EH (cell line): ENCODE data around the gene MTHFD1L.
"Not testable (repeated sequence)": the region's sequence is repeated elsewhere in the genome, so short reads cannot be mapped to it uniquely, and the experiment has no call there.

Experiments
- DNase-seq: peaks from one replicate; pipeline ENCODE4 v3.0.0-alpha.2; 2015; ENCODE audit warnings: low read depth

The MTHFD1L gene

GRCh38 chr6:151123641-151124040 lies 258.1 kb downstream of the MTHFD1L start:
- DNase-seq = not testable (repeated sequence)

DNA sequence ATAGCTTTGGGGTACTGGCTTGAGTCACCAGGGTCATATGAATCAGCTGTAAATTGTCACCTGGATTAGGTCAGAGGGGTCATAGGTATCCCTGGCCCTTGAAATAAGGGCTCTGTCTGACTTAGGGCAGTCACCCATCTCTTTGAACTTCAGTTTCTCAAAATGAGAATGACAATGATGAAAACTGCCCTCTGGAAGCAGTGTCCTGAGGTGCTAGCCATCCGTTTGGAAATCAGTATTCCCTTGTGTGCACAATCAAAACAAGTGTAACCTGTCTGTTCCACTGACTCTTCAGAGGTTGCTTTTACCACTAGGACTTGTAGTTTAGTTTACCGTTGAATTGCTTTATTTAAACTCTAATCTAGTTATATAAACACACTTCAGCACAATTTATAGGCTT lies 259.7 kb downstream of the MTHFD1L start:
- not testable (repeated sequence) for DNase-seq

DNA sequence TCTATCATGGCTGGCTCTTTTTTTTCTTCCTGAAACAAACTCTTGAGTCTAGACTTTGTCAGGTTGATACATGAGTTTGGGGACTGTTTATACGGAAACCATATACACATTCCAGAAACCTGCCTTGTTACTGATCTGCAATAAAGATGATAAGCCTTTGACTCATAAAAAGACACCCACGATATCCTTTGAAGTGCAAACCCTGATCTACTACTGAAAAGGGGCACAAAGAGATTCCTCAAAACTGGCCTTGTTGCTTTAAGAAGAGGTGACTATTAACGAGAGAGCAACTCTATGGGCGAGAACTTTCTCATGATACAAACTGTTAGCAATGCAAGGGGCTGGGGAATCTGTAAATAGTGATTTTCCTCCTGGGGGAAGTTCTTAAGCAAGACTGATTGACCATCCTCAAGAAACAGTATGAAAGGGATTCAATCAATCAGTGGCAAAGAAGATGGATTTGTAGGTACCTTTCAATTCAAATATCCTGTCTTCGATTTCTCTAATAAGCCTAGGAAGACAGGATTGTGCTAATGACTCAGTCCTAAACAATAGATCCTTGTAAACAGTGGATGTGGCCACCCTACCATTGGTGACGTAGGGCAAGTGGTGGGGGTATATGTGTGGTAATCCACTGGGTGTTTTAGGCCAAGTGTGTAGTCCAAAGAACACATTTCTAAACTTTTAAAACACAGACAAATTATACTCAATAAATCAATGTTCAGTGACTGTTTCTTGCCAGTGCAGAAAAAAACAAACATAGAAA lies 260.3 kb downstream of the MTHFD1L start:
- not testable (repeated sequence) for DNase-seq

- DNase-seq = not testable (repeated sequence)
These were observed 260.9 kb downstream of the MTHFD1L start for GRCh38 chr6:151126417-151126724.

DNA sequence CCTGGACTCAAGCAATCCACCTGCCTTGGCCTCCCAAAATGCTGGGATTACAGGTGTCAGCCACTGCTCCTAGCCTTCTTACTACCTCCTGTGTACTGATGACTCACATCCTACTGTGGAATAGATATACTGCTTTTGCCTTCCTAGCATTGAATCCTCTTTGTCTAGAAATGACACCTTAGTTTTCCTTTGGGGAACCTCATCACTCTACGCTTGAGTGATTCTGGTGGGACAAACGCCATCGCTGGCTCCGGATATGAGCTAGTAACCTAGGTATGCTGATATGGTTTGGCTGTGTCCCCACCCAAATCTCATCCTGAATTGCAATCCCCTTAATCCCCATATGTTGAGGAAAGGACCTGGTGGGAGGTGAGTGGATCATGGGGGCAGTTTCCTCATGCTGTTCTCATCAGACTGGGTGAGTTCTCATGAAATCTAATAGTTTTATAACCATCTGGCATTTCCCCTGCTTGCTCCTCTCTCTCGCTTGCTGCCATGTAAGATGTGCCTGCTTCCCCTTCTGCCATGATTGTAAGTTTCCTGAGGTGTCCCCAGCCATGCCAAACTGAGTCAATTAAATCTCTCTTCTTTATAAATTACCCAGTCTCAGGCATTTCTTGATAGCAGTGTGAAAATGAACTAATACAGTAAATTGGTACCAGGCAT lies 261.8 kb downstream of the MTHFD1L start:
- not testable (repeated sequence) for DNase-seq

DNA sequence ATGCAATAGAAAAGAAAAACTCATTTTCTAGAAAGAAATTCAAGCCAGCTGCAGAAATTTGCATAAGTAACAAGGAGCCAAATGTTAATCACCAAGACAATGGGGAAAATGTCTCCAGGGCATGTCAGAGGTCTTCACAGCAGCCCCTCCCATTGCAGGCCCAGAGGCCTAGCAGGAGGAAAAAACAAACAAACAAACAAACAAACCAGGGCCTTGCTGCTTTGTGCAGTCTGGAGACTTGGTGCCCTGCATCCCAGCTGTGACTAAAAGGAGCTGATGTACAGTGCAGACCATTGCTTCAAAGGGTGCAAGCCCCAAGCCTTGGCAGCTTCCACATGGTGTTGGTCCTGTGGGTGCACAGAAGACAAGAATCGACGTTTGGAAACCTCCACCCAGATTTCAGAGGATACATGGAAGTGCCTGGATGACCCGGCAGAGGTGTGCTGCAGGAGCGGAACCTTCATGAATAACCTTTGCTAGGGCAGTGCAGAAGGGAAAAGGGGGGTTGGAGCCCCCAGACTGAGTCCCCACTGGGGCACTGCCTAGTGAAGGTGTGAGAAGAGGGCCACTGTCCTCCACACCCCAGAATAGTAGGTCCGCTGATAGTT lies 263.4 kb downstream of the MTHFD1L start:
- no peak for DNase-seq

DNA sequence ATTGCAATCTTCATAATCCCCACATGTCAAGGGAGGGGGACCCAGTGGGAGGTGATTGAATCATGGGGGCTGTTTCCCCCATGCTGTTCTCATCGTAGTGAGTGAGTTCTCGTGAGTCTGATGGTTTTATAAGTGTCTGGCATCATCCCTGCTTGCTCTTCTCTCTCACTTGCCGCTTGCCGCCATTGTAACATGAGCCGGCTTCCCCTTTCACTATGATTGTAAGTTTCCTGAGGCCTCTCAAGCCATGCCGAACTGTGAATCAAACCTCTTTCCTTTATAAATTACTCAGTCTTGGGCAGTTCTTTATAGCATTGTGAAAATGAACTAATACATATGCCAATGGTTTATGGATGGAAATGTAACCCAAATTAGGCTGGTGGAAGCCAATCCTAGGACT lies 264.8 kb downstream of the MTHFD1L start:
- no peak for DNase-seq

DNA sequence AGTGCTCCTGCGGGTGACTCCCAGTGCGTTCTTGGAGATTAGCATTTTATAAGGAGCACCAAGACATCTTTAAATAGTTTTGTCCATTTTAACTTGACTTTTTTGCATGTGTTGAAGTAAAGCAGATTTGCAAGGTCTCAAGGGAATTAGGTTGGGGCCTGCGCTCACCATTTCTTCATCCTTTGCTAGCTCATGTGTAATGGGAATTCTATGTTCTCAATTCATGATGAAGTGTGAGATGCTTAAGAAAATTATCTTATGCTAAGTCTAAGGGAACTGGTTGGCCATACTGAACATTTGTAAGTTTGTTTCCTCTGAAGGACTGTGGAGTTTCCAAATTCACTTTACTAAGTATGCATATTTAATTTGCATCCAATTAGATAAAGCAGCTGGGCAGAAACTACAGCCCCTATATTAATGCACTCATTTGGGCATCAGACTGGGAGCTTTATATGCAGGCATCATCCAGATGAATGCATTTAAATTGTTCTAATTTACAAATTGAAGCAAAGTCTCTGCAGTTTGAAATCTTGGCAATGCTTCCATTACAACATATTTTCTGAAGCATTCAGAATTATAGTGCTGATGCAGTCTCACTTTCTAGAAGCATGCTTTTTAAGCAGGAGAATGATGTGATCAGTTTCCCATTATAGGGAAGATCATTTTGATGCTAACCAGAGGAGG lies 266.0 kb downstream of the MTHFD1L start:
- DNase-seq = no peak

- no peak for DNase-seq
These were observed 270.7 kb downstream of the MTHFD1L start for GRCh38 chr6:151136141-151136755.

DNA sequence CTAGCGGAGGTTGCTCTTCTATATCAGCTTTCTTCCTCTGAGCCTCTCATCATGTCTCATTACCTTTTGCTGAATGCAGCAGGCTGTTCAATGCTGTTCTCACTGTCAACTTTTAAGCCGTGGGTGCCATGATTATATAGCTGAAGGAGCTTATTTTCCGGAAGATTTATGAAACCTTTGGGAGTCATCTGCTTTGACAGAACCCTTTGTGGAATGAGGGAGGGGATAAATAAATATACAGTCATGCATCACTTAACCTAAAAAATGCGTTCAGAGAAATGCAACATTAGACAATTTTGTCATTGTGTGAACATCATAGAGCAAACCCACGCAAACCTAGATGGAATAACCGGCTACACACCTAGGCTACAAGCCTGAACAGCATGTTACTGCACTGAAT lies 272.0 kb downstream of the MTHFD1L start:
- no peak for DNase-seq

DNA sequence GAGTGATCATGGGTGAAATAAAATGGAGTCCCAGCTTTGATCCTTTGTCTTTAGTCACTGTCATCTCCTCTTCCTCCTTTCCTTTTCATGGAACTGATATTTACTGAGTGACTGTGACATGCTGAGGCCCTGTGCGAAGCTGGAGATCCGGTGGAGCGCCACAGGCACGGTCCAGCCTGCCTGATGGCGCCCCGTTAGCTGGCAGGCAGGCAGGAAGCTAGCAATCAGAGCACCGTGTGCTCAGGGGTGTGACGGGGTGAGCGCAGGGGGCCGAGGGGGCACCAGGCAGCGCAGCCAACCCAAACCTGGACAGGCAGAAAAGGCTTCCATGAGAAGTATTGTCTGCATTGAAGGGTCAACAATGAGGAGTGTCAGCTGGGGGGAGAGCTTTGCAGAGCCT lies 274.0 kb downstream of the MTHFD1L start:
- no peak for DNase-seq

- DNase-seq = no peak
These were observed 275.3 kb downstream of the MTHFD1L start for GRCh38 chr6:151140767-151141166.

DNA sequence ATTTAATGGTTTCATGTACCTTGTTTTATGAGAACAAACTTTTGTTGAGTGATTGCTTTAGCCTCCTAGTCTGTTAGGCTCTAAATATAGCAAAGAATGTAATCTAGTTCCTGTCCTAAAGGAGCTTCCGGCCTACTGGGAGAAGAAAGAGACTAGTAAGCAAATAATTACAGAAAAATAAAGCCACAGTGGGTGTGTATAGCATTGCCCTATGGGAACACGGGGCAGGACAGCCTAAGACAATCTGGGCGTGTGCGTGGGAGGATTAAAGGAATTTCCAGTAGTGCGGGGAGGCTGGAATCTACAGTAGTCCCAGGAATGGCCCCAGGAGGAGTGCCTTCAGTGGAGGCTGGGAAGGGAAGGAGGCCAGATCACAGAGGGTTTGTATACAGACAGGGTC lies 276.2 kb downstream of the MTHFD1L start:
- DNase-seq = peak; percentile 78

DNA sequence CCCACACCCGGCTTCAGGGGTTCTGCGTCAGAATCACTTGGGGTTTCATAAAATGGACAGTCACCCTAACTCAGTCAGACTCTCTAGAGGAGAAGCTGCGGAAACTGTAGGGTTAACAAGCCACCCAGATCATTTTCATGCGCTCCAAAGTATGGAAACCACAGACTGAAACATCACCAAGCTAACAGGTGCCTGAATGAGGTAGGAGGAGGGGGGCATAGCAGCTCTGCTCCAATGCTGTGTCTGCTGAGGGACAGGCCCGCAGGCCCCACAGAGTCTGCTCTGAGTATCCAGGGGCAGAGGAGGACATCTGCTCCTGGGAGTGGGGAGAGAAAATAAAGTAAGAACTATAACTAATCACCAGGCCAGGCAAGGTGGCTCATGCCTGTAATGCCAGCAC lies 277.2 kb downstream of the MTHFD1L start:
- no peak for DNase-seq

- DNase-seq = no peak
These were observed 277.8 kb downstream of the MTHFD1L start for GRCh38 chr6:151143337-151143736.

GRCh38 chr6:151143806-151144205 lies 278.3 kb downstream of the MTHFD1L start:
- DNase-seq = no peak

GRCh38 chr6:151147118-151147832 lies 281.8 kb downstream of the MTHFD1L start:
- no peak for DNase-seq

GRCh38 chr6:151148111-151148510 lies 282.6 kb downstream of the MTHFD1L start:
- DNase-seq = peak; percentile 70

DNA sequence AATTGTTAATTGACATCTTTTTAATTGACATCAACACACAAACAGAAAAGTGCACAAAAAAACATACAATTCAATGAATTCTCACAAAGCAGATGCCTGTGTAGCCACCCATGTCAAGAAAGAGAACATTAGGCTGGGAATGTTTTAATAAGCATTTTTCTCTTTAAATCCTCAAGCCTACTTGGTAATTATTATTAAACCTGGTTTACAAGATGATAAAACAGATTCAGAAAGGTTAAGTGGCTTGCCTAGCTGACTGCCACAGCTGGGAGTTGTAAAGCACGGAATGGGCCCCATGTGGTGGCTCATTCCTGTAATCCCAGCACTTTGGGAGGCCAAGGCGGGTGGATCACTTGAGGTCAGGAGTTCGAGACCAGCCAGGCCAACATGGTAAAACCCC lies 284.3 kb downstream of the MTHFD1L start:
- no peak for DNase-seq
